SK-N-SH (cell line): ENCODE results near the gene COL5A1. TPM values are rescaled to one million over a fixed set of nuclear protein-coding genes. Genes with fewer than 3 reads are reported as not detected.

Experiments used
- CTCF ChIA-PET: fragments of 300-600, 350-600 bp; formaldehyde crosslinking; extraction: SDS; loops from one replicate; lab custom pipeline; 2021; lab: Yijun Ruan, JAX
- POLR2A ChIA-PET: fragments of 350-600 bp; sonication (Branson Sonifier 250); formaldehyde crosslinking; extraction: SDS; loops from one replicate; lab custom pipeline; 2020; ENCODE audit warnings: antibody characterized with exemption, inconsistent platforms; lab: Yijun Ruan, JAX
- DNase-seq: peaks from one replicate; pipeline ENCODE4 v3.0.0; 2012
- H2AFZ ChIP-seq: fragments of 200-600 bp; sonication (generic); 2 replicates; pipeline ENCODE4 v1.8.1; 2016; ENCODE audit warnings: antibody characterized with exemption, mild to moderate bottlenecking, low read depth
- H3F3A ChIP-seq: fragments of 200-600 bp; sonication (generic); replicated peaks from 2 replicates; pipeline ENCODE3; 2016; ENCODE audit warnings: antibody characterized with exemption, mild to moderate bottlenecking; ENCODE audit not compliant: insufficient read depth
- H3K27ac ChIP-seq, 2 experiments: fragments of 200-500 bp in 1 of 2; fragments of 200-600 bp in 1 of 2; sonication (Bioruptor generic) in 1 of 2; sonication (generic), shearing (Covaris generic) in 1 of 2; 2 replicates each; pipeline versions ENCODE4 v1.5.1 to v1.6.1; 2014 to 2016; ENCODE audit warnings: low read depth in 2 of 2, inconsistent platforms in 1 of 2, low read length in 1 of 2, mild to moderate bottlenecking in 1 of 2, mixed read lengths in 1 of 2
- H3K27me3 ChIP-seq: fragments of 200-600 bp; sonication (generic), shearing (Covaris generic); 2 replicates; pipeline ENCODE4 v1.6.1; 2016; ENCODE audit warnings: mixed run types; ENCODE audit not compliant: insufficient read depth
- H3K36me3 ChIP-seq, 2 experiments: fragments of 200-500 bp in 1 of 2; fragments of 200-600 bp in 1 of 2; sonication (Bioruptor generic) in 1 of 2; sonication (generic) in 1 of 2; replicated peaks in 1 of 2; 2 replicates each; pipeline versions ENCODE3 to v1.5.1; 2014 to 2016; ENCODE audit warnings: low read length in 1 of 2, mild to moderate bottlenecking in 1 of 2; ENCODE audit not compliant: insufficient read depth in 2 of 2, control insufficient read depth in 1 of 2
- H3K4me1 ChIP-seq, 2 experiments: fragments of 200-500 bp in 1 of 2; fragments of 200-600 bp in 1 of 2; sonication (Bioruptor generic) in 1 of 2; sonication (generic), shearing (Covaris generic) in 1 of 2; 2 replicates each; pipeline versions ENCODE4 v1.5.1 to v1.6.1; 2014 to 2016; ENCODE audit warnings: low read depth in 1 of 2, low read length in 1 of 2, mixed run types in 1 of 2; ENCODE audit not compliant: insufficient read depth in 2 of 2, control insufficient read depth in 1 of 2
- H3K4me2 ChIP-seq: fragments of 200-600 bp; sonication (generic), shearing (Covaris generic); 2 replicates; pipeline ENCODE4 v1.6.1; 2017; ENCODE audit warnings: mixed run types
- H3K4me3 ChIP-seq, 2 experiments: fragments of 200-500 bp in 1 of 2; fragments of 200-600 bp in 1 of 2; sonication (Bioruptor generic) in 1 of 2; sonication (generic), shearing (Covaris generic) in 1 of 2; 2 replicates each; pipeline versions ENCODE4 v1.5.1 to v1.8.1; 2014 to 2016; ENCODE audit warnings: low read depth in 2 of 2, inconsistent platforms in 1 of 2, low read length in 1 of 2, mild to moderate bottlenecking in 1 of 2, mixed read lengths in 1 of 2, moderate library complexity in 1 of 2
- H3K79me2 ChIP-seq: fragments of 200-600 bp; sonication (generic); 2 replicates; pipeline ENCODE4 v1.8.1; 2017; ENCODE audit warnings: mild to moderate bottlenecking; ENCODE audit not compliant: insufficient read depth
- H3K9ac ChIP-seq: fragments of 200-600 bp; sonication (generic); 2 replicates; pipeline ENCODE4 v1.6.1; 2017; ENCODE audit warnings: mixed run types
- H3K9me2 ChIP-seq: fragments of 200-600 bp; sonication (generic); 2 replicates; pipeline ENCODE4 v1.6.1; 2017; ENCODE audit warnings: mixed run types
- H3K9me3 ChIP-seq: fragments of 200-600 bp; sonication (generic); 2 replicates; pipeline ENCODE4 v1.6.1; 2017; ENCODE audit warnings: mixed run types, mild to moderate bottlenecking, moderate library complexity
- H4K20me1 ChIP-seq: fragments of 200-600 bp; sonication (generic); 2 replicates; pipeline ENCODE4 v1.6.1; 2017; ENCODE audit warnings: mild to moderate bottlenecking, mixed run types; ENCODE audit not compliant: insufficient read depth
- EP300 ChIP-seq, 2 experiments: IDR thresholded peaks; 2 replicates each; pipeline versions ENCODE4 v1.4.0 to v1.6.1; 2012; ENCODE audit warnings: borderline replicate concordance in 1 of 2, low read depth in 1 of 2, low read length in 1 of 2
- GATA2 ChIP-seq: sonication (generic); formaldehyde crosslinking; IDR thresholded peaks from 2 replicates; pipeline ENCODE4 v1.5.0; 2020; ENCODE audit warnings: mild to moderate bottlenecking, missing genetic modification reagents
- NFIC ChIP-seq: IDR thresholded peaks from 2 replicates; pipeline ENCODE4 v1.4.0; 2012; ENCODE audit warnings: borderline replicate concordance
- RCOR1 ChIP-seq: fragments of 150-350 bp; IDR thresholded peaks from 2 replicates; pipeline ENCODE4 v1.6.1; 2017; ENCODE audit warnings: antibody characterized with exemption, low read length
- TCF12 ChIP-seq: IDR thresholded peaks from 2 replicates; pipeline ENCODE4 v1.4.0; 2012
- WGBS: methylation state at CpG from one replicate; pipeline ENCODE4 v1.1.6; 2017; ENCODE audit warnings: low lambda C conversion rate; 5-methylcytosine and 5-hydroxymethylcytosine counted together
- polyA plus RNA-seq, 3 experiments: library from polyadenylated mRNA; depleted of rRNA; stranded (reverse); fragments of >200 nt; gene quantifications; 2 replicates each; pipeline ENCODE4 v1.2.3, GENCODE V29; 2012
- TF ChIP-seq, protein P1 (sequence below): IDR thresholded peaks from 2 replicates; pipeline ENCODE4 v1.4.0; 2012; ENCODE audit warnings: low read depth, borderline replicate concordance
- TF ChIP-seq, protein P2 (sequence below): fragments of 200-600 bp; sonication (generic); IDR thresholded peaks from 2 replicates; pipeline ENCODE4 v1.6.1; 2017; ENCODE audit warnings: antibody characterized with exemption, mild to moderate bottlenecking, moderate library complexity

The COL5A1 gene
- polyA plus RNA-seq, 1 of the 3 experiments (the other 2 are of a cell fraction): 73.8 TPM

DNA sequence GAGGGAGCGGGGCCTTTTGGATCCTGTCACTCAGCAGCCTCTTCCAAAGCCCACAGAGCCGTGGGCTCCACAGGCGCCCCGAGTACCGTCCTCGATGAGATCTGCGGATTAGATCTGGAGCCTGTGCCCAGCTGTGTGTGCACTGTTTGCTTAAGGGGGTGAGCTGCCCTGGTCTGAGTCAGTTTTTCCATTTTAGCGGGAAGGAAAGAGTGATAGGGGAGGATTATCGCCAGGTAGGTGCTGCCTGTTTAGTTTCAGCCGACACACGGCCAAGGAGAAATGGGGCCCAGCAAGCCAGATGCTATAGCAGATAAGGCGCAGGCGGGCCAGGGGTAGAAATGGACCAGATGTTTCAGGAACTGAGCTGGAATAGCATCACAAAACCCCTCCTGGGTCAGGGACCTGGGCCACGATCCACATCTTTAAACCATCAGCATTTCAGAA, 18.1 kb downstream of the COL5A1 start:
- Histone ChIP-seq H3K4me2 (no peak overlapping the region), H3K36me3 (peaks cover 0 to 32% of the 10 kb centered on the region in 2 experiments), H3K27ac (peak overlapping the region in 1 of 2 experiments; percentile 97; a peak in 1 of 4 replicates), H3K79me2 (peaks cover 78% of the 10 kb centered on the region), H2AFZ (no peak overlapping the region), H3F3A (peaks cover 85% of the 10 kb centered on the region), H3K9me3 (no peaks in the 10 kb centered on the region), H3K9ac (no peak overlapping the region), H3K4me1 (peaks cover 26 to 40% of the 10 kb centered on the region in 2 experiments), H3K9me2 (no peaks in the 10 kb centered on the region), H3K4me3 (no peak overlapping the region), H3K27me3 (no peaks in the 10 kb centered on the region), H4K20me1 (peaks cover 91% of the 10 kb centered on the region)
- peak; percentile 45 for DNase-seq
- TF ChIP-seq, protein P1, sequence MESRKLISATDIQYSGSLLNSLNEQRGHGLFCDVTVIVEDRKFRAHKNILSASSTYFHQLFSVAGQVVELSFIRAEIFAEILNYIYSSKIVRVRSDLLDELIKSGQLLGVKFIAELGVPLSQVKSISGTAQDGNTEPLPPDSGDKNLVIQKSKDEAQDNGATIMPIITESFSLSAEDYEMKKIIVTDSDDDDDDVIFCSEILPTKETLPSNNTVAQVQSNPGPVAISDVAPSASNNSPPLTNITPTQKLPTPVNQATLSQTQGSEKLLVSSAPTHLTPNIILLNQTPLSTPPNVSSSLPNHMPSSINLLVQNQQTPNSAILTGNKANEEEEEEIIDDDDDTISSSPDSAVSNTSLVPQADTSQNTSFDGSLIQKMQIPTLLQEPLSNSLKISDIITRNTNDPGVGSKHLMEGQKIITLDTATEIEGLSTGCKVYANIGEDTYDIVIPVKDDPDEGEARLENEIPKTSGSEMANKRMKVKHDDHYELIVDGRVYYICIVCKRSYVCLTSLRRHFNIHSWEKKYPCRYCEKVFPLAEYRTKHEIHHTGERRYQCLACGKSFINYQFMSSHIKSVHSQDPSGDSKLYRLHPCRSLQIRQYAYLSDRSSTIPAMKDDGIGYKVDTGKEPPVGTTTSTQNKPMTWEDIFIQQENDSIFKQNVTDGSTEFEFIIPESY: no peak
- peak; percentile 28; the same call in 1 of the 2 replicates for TF ChIP-seq RCOR1
- TF ChIP-seq NFIC: no peak
- TF ChIP-seq GATA2: peak; percentile 84
- peak in 1 of 2 experiments; percentile 49; a peak in 1 of 4 replicates for TF ChIP-seq EP300 (IDR thresholded peaks at IDR 0.05; ENCODE audit: borderline replicate concordance in 1 of 2, low read depth in 1 of 2, low read length in 1 of 2)
- 0 out of 2 replicates have a peak, but pooled peaks have one; percentile 12 for TF ChIP-seq TCF12
- POLR2A ChIA-PET: no interaction called here
- CTCF ChIA-PET: interaction anchor here (0.8 to 4.4 kb wide), 7 partner anchors 10 to 210 kb away, joined by 3 to 24 read pairs (median 9); no protein-coding TSS in a partner anchor
- 80% methylated on average over 13 of the region's 14 CpGs for WGBS

DNA sequence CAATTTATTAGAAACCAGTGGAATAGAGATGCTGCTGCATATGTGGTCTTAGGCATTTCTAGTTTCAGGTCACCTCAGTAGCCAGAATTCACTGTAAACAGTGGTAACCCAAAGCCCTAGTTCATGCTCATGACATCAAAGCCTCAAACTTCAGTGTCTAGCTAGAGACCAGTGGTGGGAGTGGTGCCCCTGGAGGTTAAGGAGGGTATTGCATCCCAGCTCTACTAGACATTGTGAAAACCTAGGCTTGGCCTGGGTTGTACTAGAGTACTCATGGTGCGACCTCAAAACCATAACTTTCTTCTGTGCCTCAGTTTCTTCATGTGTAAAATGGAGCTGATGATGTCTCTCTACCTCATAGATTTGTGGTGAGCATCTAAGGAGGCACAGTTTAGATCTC, 18.8 kb downstream of the COL5A1 start:
- peaks cover 81% of the 10 kb centered on the region for H3K79me2 ChIP-seq
- 80% methylated on average over 1 of the region's 1 CpG for WGBS
- H3K4me2 ChIP-seq: peak overlapping the region; percentile 72; the same call in 1 of the 2 replicates
- ChIA-PET POLR2A (no interaction called here), CTCF (interaction anchor here (0.6 to 4.4 kb wide), 11 partner anchors 11 to 211 kb away, joined by 3 to 24 read pairs (median 4); no protein-coding TSS in a partner anchor)
- peak overlapping the region; percentile 92 to 97; a peak in 3 of 4 replicates for H3K27ac ChIP-seq
- DNase-seq: no peak
- no peak overlapping the region for H3K4me3 ChIP-seq
- peak overlapping the region; percentile 67; the same call in 1 of the 2 replicates for H3K9ac ChIP-seq
- H2AFZ ChIP-seq: no peak overlapping the region
- H4K20me1 ChIP-seq: peaks cover 90% of the 10 kb centered on the region
- H3F3A ChIP-seq: peaks cover 87% of the 10 kb centered on the region
- H3K27me3 ChIP-seq: no peaks in the 10 kb centered on the region
- H3K9me2 ChIP-seq: no peaks in the 10 kb centered on the region
- TF ChIP-seq, protein P2, sequence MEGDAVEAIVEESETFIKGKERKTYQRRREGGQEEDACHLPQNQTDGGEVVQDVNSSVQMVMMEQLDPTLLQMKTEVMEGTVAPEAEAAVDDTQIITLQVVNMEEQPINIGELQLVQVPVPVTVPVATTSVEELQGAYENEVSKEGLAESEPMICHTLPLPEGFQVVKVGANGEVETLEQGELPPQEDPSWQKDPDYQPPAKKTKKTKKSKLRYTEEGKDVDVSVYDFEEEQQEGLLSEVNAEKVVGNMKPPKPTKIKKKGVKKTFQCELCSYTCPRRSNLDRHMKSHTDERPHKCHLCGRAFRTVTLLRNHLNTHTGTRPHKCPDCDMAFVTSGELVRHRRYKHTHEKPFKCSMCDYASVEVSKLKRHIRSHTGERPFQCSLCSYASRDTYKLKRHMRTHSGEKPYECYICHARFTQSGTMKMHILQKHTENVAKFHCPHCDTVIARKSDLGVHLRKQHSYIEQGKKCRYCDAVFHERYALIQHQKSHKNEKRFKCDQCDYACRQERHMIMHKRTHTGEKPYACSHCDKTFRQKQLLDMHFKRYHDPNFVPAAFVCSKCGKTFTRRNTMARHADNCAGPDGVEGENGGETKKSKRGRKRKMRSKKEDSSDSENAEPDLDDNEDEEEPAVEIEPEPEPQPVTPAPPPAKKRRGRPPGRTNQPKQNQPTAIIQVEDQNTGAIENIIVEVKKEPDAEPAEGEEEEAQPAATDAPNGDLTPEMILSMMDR: peak; percentile 73
- TF ChIP-seq RCOR1: no peak
- H3K36me3 ChIP-seq: peaks cover 0 to 36% of the 10 kb centered on the region in 2 experiments
- H3K9me3 ChIP-seq: no peaks in the 10 kb centered on the region
- H3K4me1 ChIP-seq: peaks cover 26 to 40% of the 10 kb centered on the region in 2 experiments
